Omental fat pad (tissue), 4 donors: ENCODE measurements around the gene FOXP1. TPM values are rescaled to one million over a fixed set of nuclear protein-coding genes. Genes with fewer than 3 reads are reported as not detected.

ENCODE experiments used
- ATAC-seq: fragments of 150-250 bp; one replicate; pipeline ENCODE4 v1.9.1; 2016; ENCODE audit warnings: mild to moderate bottlenecking, moderate library complexity; ENCODE audit not compliant: low FRiP score
- DNase-seq: peaks from one replicate; pipeline ENCODE4 v3.0.0-alpha.2; 2019; ENCODE audit warnings: low spot score
- total RNA-seq, 4 donors: library from RNA; depleted of rRNA; stranded (reverse); fragments of >200 nt; gene quantifications; one replicate each; pipeline ENCODE4 v1.1.0, GENCODE V29; 2016
- TF ChIP-seq, protein P1 (sequence below), 3 donors: fragments of 450-650 bp; IDR thresholded peaks; one replicate each; pipeline ENCODE4 v1.5.1; 2016 to 2017; ENCODE audit warnings: antibody characterized with exemption in 3 of 3, mild to moderate bottlenecking in 3 of 3, moderate library complexity in 2 of 3

The FOXP1 gene
- total RNA-seq, 4 donors from 2014 or later, result 72.4 to 128 (median 76.7) TPM

GRCh38 chr3:71247221-71247957 is 336.1 kb downstream of the FOXP1 start:
- ATAC-seq (no peak), DNase-seq (no peak)
- TF ChIP-seq, protein P1, sequence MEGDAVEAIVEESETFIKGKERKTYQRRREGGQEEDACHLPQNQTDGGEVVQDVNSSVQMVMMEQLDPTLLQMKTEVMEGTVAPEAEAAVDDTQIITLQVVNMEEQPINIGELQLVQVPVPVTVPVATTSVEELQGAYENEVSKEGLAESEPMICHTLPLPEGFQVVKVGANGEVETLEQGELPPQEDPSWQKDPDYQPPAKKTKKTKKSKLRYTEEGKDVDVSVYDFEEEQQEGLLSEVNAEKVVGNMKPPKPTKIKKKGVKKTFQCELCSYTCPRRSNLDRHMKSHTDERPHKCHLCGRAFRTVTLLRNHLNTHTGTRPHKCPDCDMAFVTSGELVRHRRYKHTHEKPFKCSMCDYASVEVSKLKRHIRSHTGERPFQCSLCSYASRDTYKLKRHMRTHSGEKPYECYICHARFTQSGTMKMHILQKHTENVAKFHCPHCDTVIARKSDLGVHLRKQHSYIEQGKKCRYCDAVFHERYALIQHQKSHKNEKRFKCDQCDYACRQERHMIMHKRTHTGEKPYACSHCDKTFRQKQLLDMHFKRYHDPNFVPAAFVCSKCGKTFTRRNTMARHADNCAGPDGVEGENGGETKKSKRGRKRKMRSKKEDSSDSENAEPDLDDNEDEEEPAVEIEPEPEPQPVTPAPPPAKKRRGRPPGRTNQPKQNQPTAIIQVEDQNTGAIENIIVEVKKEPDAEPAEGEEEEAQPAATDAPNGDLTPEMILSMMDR (IDR thresholded peaks at IDR 0.05), result no peak

DNA sequence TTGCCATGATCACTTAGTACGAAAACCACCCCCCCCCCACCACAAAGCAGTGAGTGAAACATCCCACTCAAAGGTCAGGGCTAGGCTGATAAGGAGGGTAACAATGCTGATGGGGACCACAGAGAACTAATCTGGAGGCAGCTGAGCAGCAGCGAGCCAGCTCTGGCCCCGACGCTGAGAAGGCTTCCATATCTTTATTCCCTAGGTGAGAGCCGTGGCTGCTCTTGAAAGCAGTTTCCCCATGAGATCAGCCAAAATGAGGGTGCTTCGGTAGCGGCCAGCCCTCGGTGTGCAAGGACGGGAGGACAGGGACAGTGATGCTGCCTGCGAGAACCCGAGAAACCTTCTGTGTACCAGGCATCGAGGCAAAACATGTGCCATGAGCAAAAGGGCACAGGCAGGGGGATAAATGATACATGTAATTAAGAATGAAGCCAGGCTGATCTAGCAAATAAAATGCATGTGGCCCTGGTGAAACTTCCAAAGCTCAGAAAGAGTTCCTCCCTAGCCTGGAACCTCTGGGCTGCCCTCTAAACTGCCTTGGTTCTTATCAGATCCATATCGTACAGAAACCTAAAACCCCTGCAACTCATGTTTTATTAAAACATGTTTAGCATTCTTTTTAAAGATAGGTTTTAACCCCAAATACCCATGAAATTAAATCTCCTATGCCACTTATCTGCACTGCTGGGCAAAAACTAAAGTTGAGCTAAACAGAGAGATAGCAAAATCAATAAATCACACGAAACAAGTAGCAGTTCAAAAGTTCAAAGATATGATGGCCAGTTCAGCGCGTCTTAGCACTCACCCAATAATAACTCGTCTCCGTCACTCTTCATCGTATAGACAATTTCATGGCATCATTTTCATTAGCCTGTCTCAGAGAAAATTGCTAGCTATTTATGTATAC is 337.3 kb downstream of the FOXP1 start:
- no peak for ATAC-seq

DNA sequence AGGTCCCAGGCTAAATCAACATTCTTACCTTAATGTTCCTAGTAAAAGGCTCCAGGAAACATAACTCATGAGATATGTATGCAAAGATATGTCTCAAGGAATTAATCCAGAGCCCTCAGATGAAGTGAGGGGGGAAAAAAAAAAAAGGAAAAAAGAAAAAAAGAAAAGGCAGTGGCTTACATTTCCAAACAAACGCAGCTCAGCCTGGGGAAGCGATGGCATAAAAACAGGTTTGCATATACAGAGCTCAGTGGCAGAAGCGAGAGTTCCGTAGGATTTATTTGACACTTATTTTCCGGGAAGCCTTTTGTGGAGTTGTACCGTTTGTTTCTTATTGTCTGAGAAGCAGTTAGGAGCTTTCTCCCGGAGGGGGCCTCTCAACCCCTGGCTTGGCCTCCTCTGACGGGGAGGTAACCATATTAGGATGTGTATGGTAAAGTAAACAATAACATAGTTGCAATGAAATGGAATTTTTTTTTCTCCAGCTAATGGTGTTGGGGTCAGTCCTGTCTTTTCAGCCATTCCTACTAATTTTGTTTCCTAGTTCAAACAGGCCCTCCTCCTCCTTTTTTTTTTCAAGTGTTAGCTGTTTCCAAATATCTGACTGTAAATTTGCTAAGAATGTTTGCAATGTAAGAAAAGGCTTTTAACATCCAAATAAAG is 338.6 kb downstream of the FOXP1 start:
- ATAC-seq (no peak), DNase-seq (no peak)
- TF ChIP-seq, protein P1 (IDR thresholded peaks at IDR 0.05), result no peak

More for the DNA sequence above, 337.3 kb downstream of the FOXP1 start:
- TF ChIP-seq, protein P1 (IDR thresholded peaks at IDR 0.05), result no peak
- no peak for DNase-seq

GRCh38 chr3:71244153-71244825 is 339.2 kb downstream of the FOXP1 start:
- DNase-seq (no peak), ATAC-seq (peak; percentile 65)
- TF ChIP-seq, protein P1 (IDR thresholded peaks at IDR 0.05), result no peak

- TF ChIP-seq, protein P1 (IDR thresholded peaks at IDR 0.05), result no peak
- ATAC-seq, result peak; percentile 46
- no peak for DNase-seq
These were observed 340.3 kb downstream of the FOXP1 start for GRCh38 chr3:71243229-71243628.

DNA sequence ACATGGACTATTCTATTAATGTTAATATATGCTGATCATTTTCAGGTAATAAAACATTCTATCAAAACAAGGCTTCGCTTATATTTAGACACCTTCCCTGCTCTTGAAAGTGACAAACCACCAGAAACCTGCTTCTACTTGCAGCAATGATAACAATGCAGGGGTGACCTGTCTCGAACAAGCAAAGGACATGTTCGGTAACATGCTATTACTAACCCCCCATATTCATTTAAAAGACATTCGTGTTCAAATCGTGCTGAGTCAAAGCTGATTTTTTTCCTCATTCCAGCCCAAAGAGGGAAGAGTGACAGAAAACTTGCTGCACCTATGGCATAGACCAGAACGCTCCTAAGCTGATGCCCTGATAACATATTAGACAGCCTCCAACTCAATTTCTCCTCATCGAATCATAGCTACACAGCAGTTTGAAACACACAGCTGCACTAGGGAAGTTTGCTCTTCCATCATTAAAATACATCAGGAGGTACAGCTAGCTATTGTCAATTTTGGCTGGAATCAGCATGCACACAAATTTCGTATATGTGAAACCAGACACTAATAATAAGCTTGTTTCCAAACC is 341.5 kb downstream of the FOXP1 start:
- TF ChIP-seq, protein P1 (IDR thresholded peaks at IDR 0.05), result no peak
- ATAC-seq, result no peak
- DNase-seq, result no peak
